Skeletal muscle satellite cell (primary cell): Measurements from ENCODE around the gene MIR17HG.
"Not testable (repeated sequence)": the region's sequence is repeated elsewhere in the genome, so short reads cannot be mapped to it uniquely, and the experiment has no call there.

Experiments used
- H3K27me3 ChIP-seq: 2 replicates; pipeline ENCODE4 v1.7.0; 2013; ENCODE audit warnings: low read length; ENCODE audit not compliant: control insufficient read depth, insufficient read depth
- H3K36me3 ChIP-seq: 2 replicates; pipeline ENCODE4 v1.7.0; 2013; ENCODE audit warnings: mild to moderate bottlenecking, control low read depth, low read length; ENCODE audit not compliant: insufficient read depth
- H3K4me1 ChIP-seq: 2 replicates; pipeline ENCODE4 v1.7.0; 2013; ENCODE audit warnings: low read length; ENCODE audit not compliant: control insufficient read depth, insufficient read depth
- H3K4me2 ChIP-seq: 2 replicates; pipeline ENCODE4 v1.7.0; 2013; ENCODE audit warnings: mild to moderate bottlenecking, low read length
- H3K4me3 ChIP-seq: 2 replicates; pipeline ENCODE4 v1.7.0; 2013; ENCODE audit warnings: low read length
- H3K9ac ChIP-seq: 2 replicates; pipeline ENCODE4 v1.7.0; 2013; ENCODE audit warnings: mild to moderate bottlenecking, low read depth, low read length, moderate library complexity
- H3K9me3 ChIP-seq: replicated peaks from 2 replicates; pipeline ENCODE4 v1.7.0; 2013; ENCODE audit warnings: mild to moderate bottlenecking, control low read depth, low read length

The MIR17HG gene

GRCh38 chr13:91347996-91348905 is 764 bp downstream of the MIR17HG start:
- Histone ChIP-seq H3K27me3 (peaks cover 39% of the 10 kb centered on the region), H3K4me2 (peak overlapping the region; percentile 95), H3K9me3 (no peaks in the 10 kb centered on the region), H3K4me3 (peak overlapping the region; percentile 87), H3K4me1 (peaks cover 22% of the 10 kb centered on the region), H3K36me3 (peaks cover 28% of the 10 kb centered on the region), H3K9ac (peak overlapping the region; percentile 98)

- Histone ChIP-seq H3K36me3 (peaks cover 36% of the 10 kb centered on the region), H3K9ac (peak overlapping the region; percentile 98), H3K4me2 (peak overlapping the region; percentile 86), H3K27me3 (peaks cover 32% of the 10 kb centered on the region), H3K9me3 (no peaks in the 10 kb centered on the region), H3K4me3 (peak overlapping the region; percentile 87), H3K4me1 (peaks cover 22% of the 10 kb centered on the region)
Observed at GRCh38 chr13:91348906-91349435, 1.5 kb downstream of the MIR17HG start.

- Histone ChIP-seq H3K36me3 (peaks cover 48% of the 10 kb centered on the region), H3K9me3 (no peaks in the 10 kb centered on the region), H3K27me3 (peaks cover 19% of the 10 kb centered on the region), H3K4me2 (peak overlapping the region; percentile 86), H3K4me1 (peaks cover 22% of the 10 kb centered on the region), H3K9ac (peak overlapping the region; percentile 98), H3K4me3 (peak overlapping the region; percentile 87)
Observed at GRCh38 chr13:91349992-91350911, 2.8 kb downstream of the MIR17HG start.

- Histone ChIP-seq H3K36me3 (peaks cover 57% of the 10 kb centered on the region), H3K4me3 (no peak overlapping the region), H3K4me2 (peak overlapping the region; percentile 86), H3K9ac (no peak overlapping the region), H3K4me1 (peaks cover 22% of the 10 kb centered on the region), H3K27me3 (peaks cover 11% of the 10 kb centered on the region), H3K9me3 (no peaks in the 10 kb centered on the region)
Observed at GRCh38 chr13:91351123-91351522, 3.6 kb downstream of the MIR17HG start.

- peaks cover 66% of the 10 kb centered on the region for H3K36me3 ChIP-seq
- no peaks in the 10 kb centered on the region for H3K9me3 ChIP-seq
- no peak overlapping the region for H3K9ac ChIP-seq
- H3K27me3 ChIP-seq = peaks cover 3% of the 10 kb centered on the region
- no peak overlapping the region for H3K4me3 ChIP-seq
- peaks cover 21% of the 10 kb centered on the region for H3K4me1 ChIP-seq
- peak overlapping the region; percentile 25 for H3K4me2 ChIP-seq
Observed at GRCh38 chr13:91351980-91352379, 4.5 kb downstream of the MIR17HG start.

GRCh38 chr13:91352891-91353290 is 5.4 kb downstream of the MIR17HG start:
- Histone ChIP-seq H3K36me3 (peaks cover 70% of the 10 kb centered on the region), H3K4me1 (peaks cover 18% of the 10 kb centered on the region)
- H3K9me3 ChIP-seq, H3K9ac ChIP-seq, H3K4me3 ChIP-seq, H3K27me3 ChIP-seq, H3K4me2 ChIP-seq: not testable (repeated sequence)

GRCh38 chr13:91353494-91353893 is 6.0 kb downstream of the MIR17HG start:
- Histone ChIP-seq H3K9ac (no peak overlapping the region), H3K4me2 (no peak overlapping the region), H3K27me3 (no peaks in the 10 kb centered on the region), H3K4me3 (no peak overlapping the region), H3K36me3 (peaks cover 74% of the 10 kb centered on the region), H3K4me1 (peaks cover 18% of the 10 kb centered on the region), H3K9me3 (no peaks in the 10 kb centered on the region)

GRCh38 chr13:91355099-91355825 is 7.8 kb downstream of the MIR17HG start:
- Histone ChIP-seq H3K9me3 (no peaks in the 10 kb centered on the region), H3K4me3 (no peak overlapping the region), H3K4me2 (no peak overlapping the region), H3K4me1 (peaks cover 14% of the 10 kb centered on the region), H3K27me3 (no peaks in the 10 kb centered on the region), H3K9ac (no peak overlapping the region), H3K36me3 (peaks cover 74% of the 10 kb centered on the region)

GRCh38 chr13:91355826-91356710 is 8.6 kb downstream of the MIR17HG start:
- Histone ChIP-seq H3K4me3 (no peak overlapping the region), H3K4me2 (no peak overlapping the region), H3K9ac (no peak overlapping the region), H3K36me3 (peaks cover 66% of the 10 kb centered on the region), H3K27me3 (no peaks in the 10 kb centered on the region), H3K4me1 (peaks cover 6% of the 10 kb centered on the region), H3K9me3 (no peaks in the 10 kb centered on the region)

GRCh38 chr13:91356919-91357612 is 9.6 kb downstream of the MIR17HG start:
- Histone ChIP-seq H3K4me3 (no peak overlapping the region), H3K36me3 (peaks cover 56% of the 10 kb centered on the region), H3K9me3 (no peaks in the 10 kb centered on the region), H3K4me2 (no peak overlapping the region), H3K9ac (no peak overlapping the region), H3K4me1 (peaks cover 2% of the 10 kb centered on the region), H3K27me3 (no peaks in the 10 kb centered on the region)
